Fibroblast of mammary gland (primary cell): ENCODE results near the gene P2RX7.

Experiments used
- DNase-seq: peaks from one replicate; pipeline ENCODE4 v3.0.0-alpha.2; 2010; ENCODE audit warnings: low read depth
- H3K4me3 ChIP-seq: 2 replicates; pipeline ENCODE4 v1.5.1; 2011; ENCODE audit warnings: low read depth, mild to moderate bottlenecking, low read length, moderate library complexity; ENCODE audit not compliant: control insufficient read depth
- CTCF ChIP-seq: conservative IDR thresholded peaks from 2 replicates; pipeline ENCODE4 v1.5.1; 2011; ENCODE audit warnings: low read depth, low read length, inconsistent platforms; ENCODE audit not compliant: control insufficient read depth, insufficient read depth

Gene P2RX7

GRCh38 chr12:121095544-121096198 lies 37.0 kb upstream of the P2RX7 start:
- TF ChIP-seq CTCF, result peak; percentile 78
- DNase-seq, result peak; percentile 35
- peak overlapping the region; percentile 9 for H3K4me3 ChIP-seq

GRCh38 chr12:121096199-121096798 lies 36.4 kb upstream of the P2RX7 start:
- no peak for TF ChIP-seq CTCF
- no peak for DNase-seq
- H3K4me3 ChIP-seq, result no peak overlapping the region

- no peak for TF ChIP-seq CTCF
- DNase-seq, result no peak
- H3K4me3 ChIP-seq, result no peak overlapping the region
Observed at GRCh38 chr12:121099779-121100178, 32.9 kb upstream of the P2RX7 start.

- no peak for TF ChIP-seq CTCF
- DNase-seq, result no peak
- H3K4me3 ChIP-seq, result no peak overlapping the region
Observed at GRCh38 chr12:121102307-121102706, 30.4 kb upstream of the P2RX7 start.

GRCh38 chr12:121107681-121108080 lies 25.0 kb upstream of the P2RX7 start:
- no peak for TF ChIP-seq CTCF
- DNase-seq, result no peak
- no peak overlapping the region for H3K4me3 ChIP-seq

- TF ChIP-seq CTCF, result no peak
Observed at GRCh38 chr12:121108492-121108891, 24.2 kb upstream of the P2RX7 start.

More at GRCh38 chr12:121108492-121108891, 24.2 kb upstream of the P2RX7 start:
- DNase-seq, result no peak
- no peak overlapping the region for H3K4me3 ChIP-seq
